NCI-H510A treated with DMSO at 0.1 percent for 48 hours (cell line): ENCODE data around the gene KLHL29.

Experiments used
- DNase-seq: peaks from one replicate; lab custom pipeline; 2025; lab: John Stamatoyannopoulos, UW

Gene KLHL29

DNA sequence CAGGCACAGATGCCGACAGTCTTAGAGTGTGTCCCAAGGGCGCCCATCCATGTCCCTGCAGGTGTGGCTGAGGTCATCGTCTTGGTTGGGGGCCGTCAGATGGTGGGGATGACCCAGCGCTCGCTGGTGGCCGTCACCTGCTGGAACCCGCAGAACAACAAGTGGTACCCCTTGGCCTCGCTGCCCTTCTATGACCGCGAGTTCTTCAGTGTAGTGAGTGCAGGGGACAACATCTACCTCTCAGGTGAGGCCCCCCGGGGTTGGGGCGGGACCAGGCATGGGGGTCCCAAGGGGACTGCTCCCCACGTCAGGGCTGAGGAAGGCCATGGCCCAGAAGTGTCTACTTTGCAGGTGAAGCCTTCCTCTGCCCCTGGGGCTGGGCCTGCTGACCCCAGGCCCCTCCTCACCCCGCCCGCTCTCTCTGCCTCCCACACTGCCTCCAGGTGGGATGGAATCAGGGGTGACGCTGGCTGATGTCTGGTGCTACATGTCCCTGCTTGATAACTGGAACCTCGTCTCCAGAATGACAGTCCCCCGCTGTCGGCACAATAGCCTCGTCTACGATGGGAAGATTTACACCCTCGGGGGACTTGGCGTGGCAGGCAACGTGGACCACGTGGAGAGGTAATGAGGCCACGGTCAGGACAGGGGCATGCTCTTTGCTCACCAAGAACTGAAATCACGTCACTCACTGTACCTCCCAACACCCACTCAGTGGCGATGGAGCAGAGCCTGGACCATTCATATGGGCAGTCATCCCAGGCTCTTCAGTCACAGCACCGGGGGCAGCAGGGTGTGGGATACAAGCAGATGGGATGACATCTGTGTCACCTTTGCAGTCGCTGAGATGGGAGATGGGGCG, 311.1 kb downstream of the KLHL29 start:
- no peak for DNase-seq

DNA sequence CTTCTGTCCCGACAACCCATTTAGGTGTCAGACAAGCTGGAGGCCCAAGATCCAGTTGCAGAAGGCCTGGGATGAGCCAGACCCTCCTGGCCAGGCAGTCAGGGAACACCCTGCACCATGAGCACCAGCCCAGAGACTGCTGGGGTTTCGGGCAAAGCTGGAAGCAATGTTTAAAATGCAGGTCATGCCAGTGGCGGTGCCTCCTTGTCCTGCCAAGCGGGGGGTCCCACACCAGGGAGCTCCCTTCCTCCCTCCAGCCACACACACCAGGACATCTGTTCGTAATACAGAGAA, 311.7 kb downstream of the KLHL29 start:
- DNase-seq: no peak

DNA sequence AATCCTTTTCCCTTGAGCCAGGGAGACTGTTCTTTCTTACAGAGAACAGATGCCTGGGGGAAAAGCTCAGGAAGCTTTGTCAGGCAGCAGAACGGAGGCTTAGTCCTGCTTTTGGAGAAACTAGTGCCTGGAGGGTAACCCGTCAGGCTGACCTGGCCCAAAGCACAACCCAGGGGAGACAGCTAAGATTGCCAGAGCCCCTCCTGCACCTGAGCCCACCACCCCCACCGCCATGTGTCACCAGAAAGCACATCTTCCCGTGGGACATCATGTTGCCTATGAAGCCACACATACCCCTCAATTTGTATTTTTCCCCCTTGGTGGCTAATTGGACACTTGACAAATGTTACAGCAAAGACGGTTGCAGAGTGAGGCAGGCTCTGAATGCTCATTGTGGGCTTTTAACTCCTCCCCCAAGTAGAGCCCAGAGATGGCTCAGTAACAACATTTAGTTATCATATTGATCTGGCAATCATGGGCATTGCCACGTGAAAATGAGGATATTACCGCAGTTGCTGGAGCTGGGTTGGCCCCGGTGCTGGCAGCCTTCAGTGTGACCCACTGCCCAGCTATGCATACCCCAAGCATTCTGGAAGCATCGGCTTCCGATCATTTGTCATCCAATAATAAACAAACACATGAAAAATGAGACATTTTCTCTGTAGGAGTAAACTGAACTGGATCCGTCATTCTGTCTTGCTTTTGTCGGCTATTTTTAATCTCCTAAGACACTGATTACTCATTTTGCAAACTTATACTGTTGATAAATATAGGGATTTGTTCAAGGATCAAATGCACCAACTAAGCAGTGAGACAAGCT, 312.5 kb downstream of the KLHL29 start:
- no peak for DNase-seq

DNA sequence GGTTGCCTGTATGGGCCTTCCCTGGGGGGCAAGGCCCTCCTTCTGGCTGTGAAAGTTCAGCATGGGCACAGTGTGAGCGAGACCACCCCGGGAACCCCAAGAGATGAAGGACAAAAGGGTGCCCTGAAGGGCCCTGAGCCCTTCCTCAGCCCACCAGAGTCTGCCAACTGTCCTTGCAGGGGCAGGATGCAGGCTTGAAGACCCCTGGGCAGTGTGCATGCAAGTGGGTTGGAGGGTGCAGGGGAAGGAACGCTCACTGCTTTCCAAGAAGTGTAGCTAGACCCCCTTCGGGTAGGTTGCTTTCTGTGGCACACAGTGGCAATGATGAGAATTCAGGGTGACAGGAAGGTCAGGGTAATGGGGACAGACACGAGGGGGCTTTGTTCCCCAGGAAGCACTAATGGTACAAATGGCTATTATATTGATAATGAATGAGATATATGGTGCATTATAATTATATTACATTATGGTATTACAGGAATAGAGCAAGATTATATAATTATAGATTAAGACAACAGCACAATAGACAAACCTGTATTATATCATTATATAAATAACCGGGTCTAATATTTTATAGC, 313.2 kb downstream of the KLHL29 start:
- no peak for DNase-seq

DNA sequence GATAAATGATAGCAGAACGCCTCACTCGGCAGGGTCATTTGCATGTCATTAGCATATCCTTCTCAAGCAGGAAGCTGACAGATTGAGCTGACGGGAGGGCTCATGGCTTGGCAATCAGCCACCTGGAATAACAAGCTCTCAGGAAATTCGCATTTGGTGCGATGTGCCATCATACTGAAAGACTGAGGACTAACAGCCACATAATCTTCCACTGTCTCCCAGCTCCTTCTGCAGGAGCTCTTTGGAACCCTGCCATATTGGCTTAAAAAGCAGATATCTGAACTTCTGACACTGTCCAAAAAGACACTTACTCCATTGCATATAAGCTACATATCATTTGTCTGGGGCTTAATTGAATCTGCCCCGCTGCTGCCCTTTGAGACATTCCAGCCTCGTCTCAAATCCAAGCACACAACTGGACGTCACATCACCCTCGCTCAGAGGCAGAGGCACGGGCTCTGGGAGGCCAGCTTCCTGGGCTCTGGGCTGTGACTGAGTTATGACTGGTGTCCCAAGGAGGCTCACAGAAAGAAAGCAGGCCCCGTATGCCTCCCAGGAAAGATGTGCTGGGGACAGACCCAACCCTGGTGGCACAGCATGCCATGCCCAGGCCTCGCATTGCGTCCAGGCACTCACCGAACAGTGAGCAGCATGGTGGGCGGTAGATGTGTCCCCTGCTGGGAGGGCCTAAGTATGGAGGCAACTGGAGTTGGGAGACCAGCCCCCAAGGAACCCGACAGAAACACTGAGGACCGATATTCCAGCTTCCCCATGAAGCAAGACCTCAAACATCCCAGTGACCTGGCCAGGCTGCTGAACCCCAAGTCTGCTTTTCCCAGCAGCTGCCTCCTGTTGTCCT, 314.0 kb downstream of the KLHL29 start:
- DNase-seq: no peak

DNA sequence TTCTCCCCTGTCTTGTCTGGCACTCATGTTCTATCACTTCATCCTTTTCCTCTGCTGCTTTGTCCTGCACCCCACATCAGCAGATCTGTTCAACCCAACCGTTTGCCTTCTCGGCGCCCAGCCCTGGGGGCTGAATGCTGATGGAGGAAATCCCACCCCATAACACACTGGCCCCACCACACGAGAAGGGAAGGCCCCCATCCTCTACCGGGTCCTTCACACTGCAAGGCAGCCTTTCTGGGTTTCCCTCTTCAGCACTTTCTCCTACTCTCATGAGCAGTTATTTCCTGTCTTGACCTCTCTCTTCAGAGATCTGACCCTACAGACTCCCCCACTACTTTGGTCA, 314.6 kb downstream of the KLHL29 start:
- DNase-seq: no peak

DNA sequence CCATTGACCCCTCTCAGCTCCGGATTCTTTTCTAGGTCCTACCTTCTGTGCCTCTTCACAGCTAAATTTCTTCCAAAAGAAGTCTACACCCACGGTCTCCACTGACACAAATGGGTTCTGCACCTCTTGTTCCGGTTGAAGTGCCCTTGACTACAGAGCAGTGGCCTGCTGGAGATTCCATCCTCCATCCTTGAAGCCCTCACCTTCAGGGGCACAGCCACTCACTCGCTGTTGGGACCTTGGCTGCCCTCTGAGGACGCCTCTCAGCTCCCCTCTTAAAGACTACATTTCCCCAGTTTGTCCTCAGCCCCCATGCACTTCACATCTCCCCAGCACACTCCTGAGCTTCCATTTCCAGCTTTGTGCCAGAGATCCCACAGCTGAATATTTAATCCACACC, 315.6 kb downstream of the KLHL29 start:
- DNase-seq: no peak

DNA sequence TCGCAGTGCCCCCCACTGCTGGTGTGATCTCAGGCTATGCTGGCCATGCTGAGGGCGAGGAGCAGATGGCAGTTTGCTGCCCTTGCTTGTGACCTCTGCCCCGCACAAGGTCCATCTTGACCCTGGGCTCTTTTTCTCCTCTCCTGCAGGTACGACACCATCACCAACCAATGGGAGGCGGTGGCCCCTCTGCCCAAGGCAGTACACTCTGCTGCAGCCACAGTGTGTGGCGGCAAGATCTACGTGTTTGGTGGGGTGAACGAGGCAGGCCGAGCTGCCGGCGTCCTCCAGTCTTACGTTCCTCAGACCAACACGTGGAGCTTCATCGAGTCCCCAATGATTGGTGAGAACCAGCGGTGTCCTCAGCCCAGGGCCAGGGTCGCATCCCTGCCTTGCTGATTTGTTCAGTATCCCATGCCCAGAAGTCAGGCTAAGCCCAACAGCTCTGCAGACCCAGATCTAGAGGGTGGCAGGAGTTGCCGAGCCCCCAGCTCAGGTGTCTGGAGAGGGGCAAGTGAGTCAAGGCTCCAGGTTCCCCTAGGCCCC, 318.1 kb downstream of the KLHL29 start:
- DNase-seq: no peak

DNA sequence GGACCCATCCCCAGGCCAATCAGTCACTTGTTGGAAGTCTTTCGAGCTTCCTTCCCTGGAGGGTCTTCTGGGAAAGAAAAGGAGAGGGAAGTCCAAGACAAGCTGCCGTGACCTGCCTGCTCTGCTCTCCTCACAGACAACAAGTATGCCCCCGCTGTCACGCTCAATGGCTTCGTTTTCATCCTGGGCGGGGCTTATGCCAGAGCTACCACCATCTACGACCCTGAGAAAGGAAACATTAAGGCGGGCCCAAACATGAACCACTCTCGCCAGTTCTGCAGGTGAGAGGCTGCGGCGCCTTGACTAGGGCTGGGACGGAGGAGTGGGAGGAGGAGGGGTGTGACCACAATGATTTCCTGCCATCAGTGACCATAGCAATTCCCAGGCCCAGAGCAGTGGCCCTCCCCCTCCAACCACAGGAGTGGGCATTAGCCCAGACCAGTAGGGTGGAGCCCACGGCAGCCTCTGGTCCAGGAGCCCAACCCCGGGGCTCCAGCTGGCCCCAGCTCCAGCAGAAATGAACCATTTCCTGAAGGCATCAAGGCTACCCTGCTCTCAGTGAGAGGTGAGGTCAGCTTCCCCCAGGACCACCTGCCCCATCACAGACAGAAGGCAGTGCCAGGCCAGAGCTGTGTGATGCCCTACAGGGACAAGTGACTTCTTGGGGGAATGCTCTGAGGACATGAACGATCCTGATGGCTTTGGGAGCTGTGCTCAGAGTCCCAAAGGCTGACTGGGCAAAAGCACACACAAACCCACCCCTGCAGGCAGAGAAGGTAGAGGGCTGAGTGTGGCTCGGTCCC, 318.8 kb downstream of the KLHL29 start:
- no peak for DNase-seq

DNA sequence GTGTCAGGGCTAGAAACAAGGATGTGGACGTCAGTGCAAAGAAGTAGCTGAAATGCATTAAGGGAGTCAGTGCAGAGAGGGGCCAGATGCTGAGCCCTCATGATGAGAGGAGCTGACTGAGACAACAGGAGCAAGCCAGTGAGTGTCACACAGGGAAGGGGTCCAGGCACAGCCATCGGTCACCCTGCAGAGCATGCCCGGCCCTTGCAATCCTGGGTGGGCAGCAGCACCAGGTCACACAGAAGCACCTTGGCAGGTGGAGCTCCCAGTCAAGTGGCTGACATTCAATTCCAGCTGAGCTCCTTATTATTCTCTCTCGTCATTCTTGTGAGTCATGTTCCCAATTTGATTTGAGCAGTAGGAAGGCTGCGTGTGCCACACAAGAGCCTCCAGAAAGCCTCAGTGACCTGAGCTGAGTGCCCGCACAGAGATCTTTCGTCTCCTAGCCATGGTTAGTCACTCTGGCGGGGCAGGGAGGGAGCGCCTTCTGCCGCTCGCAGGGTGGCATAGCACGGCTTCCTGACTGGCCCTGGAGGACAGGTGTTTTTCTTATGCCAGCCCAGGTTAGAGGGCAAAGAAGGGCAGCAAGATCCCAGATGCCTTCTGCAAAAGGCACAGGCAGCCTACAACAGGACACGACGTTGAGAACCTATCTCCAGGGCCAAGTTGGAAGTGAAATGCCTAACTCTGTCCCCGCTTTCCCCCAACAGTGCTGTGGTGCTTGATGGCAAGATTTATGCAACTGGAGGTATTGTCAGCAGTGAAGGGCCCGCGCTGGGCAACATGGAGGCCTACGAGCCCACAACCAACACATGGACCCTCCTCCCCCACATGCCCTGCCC, 321.0 kb downstream of the KLHL29 start:
- DNase-seq: no peak

DNA sequence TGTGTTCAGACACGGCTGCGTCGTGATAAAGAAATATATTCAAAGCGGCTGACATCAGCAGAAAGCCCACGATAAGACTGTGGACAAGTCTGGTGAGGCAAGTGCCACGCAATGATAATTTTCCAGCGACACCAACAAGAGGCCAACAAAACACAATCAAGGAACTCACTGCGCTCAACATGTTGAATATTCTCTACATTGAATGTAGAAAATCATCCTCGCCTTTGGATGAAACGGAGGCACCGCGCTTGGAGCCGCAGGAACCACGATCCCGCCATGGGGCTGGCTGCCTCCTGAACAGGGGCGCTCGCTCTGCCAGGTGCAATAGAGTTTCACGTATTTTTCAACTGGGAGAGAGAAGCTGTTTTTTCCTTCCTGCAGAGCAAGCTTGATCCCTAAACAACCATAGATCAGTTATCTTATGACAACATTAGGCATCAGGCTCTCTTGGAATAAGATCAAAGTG, 321.7 kb downstream of the KLHL29 start:
- DNase-seq: no peak

DNA sequence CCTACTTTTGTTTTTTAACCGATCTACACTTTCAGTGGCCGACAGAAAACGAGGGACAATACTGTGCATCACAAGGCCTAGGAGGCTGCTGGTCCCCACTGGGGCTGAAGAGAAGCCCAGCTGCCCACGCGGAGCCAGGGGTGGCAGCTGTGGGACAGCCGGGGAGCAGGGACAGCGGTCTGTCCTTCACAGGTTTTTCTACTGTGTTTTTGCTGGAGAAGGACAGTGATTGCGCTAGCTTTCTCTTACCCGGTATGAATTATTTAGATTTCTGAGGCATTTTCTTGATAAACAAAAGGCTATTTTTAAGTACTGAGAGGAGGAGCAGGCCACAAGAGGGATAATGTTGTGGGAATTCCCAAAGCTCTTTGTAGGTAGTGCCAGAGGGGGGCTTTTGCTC, 322.1 kb downstream of the KLHL29 start:
- no peak for DNase-seq

DNA sequence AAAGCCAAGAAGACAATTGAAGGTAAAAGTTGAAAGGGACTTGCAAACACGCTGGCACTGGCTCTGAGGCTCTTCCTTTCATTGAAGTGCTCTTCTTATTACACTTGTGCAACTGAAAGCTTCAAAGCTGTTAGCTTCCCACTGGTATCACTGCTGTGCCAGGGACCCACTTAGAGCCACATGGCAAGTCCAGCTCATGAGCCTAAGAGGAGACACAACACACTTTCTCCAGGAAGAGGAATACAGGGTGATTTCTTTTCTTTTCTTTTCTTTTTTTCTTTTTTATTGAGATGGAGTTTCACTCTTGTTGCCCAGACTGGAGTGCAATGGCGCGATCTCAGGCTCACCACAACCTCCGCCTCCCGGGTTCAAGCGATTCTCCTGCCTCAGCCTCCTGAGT, 323.8 kb downstream of the KLHL29 start:
- no peak for DNase-seq

DNA sequence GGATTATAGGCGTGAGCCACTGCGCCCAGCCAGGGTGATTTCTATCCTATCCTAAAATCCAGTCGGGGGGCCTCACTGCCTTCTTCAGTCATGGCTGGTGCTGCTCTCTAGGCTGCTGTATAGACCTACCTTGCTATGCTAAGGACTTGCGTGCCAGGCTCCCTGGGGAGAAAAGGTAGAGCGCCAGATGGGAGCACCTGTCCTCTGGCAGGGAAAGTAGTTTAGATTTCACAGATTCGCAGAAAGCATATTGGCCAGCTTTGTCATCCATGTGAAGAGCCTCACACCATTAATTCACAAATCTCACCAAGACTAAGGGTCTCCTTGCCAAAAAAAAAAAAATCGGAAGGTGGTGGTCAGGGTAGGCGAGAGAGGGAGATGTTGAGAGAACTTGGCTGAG, 324.3 kb downstream of the KLHL29 start:
- DNase-seq: peak; percentile 16

DNA sequence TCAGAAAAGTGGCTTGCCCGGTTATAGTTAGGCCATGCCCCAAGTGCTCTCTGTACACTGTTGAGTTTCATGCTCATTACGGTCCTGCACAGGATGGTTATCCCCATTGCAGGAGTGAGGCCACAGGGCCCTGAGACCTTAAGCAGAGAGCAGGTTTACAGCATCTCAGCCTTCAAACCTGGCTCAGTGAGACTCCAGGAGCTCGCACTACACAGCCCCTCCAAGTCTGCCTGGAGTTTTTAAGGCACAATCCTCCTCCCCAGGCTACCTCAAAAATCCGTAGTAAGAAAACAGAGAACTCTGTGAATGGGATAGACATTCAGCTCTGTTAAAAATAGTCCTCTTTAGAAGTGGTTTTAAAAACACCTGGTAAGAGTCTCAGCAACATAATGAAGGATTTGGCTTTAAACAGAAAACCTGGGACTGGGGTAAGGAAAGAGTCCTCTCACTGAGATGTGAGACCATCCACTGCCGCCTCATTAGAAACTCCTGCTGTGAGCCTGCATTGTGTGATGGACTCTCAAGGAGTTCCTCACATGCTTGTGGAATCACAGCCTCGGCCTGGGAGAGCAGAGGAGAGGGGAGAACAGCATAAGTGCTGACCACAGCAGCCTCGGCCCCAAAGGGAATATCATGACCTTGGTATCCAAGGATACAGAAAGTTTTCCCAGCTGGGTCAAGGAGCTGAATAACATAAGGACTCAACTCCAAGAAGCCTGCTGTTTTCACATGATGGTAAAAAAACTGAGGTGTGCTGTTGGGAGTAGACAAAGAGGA, 327.2 kb downstream of the KLHL29 start:
- DNase-seq: no peak

DNA sequence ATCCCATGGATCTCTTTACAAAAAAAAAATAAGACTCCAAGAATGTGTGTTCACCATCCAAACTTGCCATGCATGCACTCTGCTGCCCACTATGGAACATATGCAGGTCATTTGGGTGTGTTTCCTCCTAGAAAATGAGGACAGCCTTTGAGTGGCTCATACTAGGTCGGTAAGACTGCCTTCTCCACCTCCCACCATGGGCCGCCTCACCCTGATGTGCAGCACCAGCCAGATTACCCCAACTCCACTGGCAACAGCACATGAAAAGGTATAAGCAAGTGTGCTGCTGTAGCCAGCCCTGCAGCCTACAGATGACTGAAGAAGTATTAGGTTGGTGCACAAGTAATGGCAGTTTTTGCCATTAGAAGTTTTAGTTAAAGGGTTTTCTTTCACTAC, 327.8 kb downstream of the KLHL29 start:
- DNase-seq: no peak

DNA sequence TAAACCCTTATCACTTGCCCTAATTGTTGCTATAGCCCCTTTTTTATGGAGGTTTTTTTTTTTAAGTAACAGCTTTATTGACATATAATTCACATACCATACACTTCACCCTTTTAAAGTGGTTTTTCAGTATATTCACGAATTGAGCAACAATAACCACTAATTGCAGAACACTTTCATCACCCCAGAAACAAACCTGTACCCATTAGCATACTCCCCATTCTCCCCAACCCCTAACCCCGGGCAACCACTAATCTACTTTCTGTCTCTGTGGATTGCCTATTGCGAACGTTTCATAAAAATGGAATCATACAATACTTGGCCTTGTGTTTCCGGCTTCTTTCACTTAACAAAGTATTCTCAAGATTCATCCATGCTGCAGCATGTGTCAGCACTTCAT, 328.4 kb downstream of the KLHL29 start:
- no peak for DNase-seq

DNA sequence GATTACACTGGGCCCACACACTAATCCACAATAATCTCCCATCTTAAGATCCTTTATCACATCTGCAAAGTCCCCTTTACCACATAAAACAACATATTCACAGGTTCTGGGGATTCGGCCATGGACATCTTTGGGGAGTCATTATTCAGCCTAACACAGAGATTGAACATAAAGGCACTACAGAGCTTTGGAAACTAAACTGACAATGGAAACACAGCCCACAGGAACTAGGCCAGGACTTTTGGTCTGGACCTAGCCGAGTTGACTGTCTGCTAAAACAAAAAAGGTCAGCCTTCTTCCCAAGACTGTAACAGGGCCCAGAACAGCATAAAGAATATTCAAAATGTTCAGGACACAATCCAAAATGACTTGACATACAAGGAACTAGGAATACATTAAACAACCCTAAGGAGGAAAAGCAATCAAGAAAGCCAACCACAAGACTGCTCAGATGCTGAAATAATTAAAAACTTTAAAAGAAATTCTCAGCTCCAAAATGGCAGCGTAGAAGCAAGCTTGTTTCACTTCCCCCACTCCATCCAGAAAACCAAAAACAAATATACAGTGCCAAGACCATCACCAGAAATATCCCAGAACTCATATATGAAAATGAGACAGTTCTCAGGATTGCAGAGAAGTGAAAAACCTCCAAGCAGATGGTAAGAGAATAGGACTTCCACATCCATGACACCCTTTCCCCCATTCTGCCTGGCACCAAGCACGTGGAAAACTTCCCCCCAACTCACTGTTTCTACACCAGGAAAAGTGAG, 334.1 kb downstream of the KLHL29 start:
- DNase-seq: no peak

DNA sequence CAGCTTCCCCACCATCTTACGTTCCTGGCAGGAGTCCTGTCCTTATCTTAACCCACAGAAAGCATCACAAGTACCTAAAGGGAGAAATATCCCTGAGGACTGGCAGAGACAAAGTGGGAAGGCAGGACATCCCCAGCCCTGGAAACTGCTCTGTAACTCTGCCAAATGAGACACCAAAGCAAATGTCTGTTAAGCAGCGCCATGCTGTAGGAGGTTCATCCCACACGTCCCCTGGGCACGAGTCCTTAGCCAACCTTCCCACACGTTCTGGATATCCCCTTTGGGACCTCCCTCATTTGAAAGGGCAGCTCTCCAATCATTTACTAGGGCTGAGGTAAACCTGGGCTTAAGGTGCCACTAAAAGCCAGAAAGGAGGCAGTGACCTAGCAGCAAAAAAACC, 334.7 kb downstream of the KLHL29 start:
- DNase-seq: no peak
